HG02885 (cell line): Measurements from ENCODE around the gene KRTAP10-9.
"Not testable (repeated sequence)": the region's sequence is repeated elsewhere in the genome, so short reads cannot be mapped to it uniquely, and the experiment has no call there.

Experiments used
- ATAC-seq: cut with Tn5 transposase; IDR thresholded peaks from one replicate; pipeline ENCODE4 v1.9.1; 2021; ENCODE audit warnings: mild to moderate bottlenecking; ENCODE audit not compliant: unreplicated experiment, poor library complexity

The KRTAP10-9 gene

DNA sequence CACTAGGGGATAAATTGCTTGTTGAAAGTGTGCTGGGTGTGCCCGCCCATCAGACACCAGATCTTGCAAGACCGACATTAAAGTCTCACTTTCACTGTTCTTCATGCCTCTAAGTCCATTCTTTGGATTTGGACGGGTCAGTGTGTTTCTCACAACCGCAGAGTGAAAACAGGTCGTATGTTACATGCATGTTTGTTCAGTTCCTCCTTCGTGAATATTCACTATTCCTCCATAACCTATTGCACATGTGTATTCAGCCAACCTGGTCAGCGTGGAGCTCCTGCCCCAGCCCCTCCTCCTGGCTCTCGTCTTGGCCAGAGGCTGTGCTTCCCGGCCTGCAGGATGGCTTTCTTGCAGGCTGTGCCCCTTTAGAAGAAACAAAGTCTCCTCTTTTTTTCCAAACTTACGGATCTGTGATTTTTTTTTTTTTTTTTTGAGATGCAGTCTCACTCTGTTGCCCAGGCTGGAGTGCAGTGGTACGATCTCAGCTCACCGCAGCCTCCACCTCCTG, 32.4 kb upstream of the KRTAP10-9 start:
- no peak for ATAC-seq

DNA sequence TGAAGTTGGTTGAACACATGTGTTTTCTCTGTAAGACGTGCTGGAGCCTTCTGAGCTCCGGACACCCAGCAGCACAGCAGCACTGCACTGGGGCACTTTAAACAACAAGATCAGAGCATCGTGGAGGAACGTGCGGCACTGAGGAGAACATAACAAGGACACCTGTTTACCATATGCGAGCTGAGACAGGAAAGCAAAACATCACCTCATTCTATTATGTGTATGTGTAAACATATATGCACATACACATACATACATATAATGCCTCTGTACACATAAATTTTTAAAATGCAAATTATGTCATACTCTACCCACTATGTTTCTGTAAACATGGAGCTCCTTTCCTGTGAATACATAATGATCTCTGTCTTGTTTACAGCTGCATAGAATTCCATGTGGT, 31.4 kb upstream of the KRTAP10-9 start:
- ATAC-seq: no peak

DNA sequence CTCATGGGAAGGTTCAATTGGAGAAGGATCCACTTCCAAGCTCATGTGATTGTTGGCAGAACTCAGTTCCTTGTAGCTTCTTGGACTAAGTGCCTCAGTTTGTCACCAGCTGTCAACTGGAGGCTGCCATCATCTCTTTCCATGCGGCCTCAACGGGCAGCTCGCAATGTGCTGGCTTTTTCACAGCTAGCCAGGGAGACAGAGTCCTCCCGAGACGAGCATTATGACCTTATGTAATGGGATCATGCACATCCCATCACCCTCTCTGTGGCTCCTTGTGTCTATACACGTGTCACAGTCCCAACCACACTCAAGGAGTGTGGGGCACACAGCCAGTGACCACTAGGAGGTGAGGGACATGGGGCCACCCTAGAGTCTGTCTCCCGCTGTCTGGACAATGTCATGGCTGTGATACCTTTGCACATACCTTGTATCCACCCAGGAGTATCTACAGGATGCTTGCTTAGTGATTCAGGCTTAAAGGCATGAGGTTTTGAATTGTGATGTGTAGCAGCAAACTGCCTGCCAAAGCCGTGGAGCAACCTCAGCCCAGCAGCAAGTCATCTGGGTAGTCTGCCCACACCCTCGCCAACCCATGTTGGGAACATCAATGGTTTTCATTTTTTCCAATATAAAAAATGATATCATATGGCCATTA, 30.7 kb upstream of the KRTAP10-9 start:
- no peak for ATAC-seq

DNA sequence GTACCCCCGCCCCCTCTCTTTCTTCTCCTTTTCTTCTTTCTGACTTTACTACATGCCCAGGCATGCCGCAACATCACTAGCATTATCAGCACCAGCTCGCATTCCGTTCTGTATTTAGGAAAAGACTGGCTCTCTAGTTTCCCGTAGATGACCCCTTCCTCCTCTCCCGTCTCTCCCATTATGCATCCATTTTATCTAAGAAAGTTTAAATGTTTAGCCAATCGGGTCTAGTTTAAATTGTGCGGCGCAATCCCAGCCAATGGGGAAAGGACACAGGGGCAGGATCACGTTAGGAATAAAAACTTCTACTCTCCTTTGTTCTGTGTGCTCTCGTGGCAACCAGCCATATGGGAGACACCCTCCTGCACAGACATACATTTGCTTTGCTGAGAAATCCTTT, 28.8 kb upstream of the KRTAP10-9 start:
- ATAC-seq: no peak

DNA sequence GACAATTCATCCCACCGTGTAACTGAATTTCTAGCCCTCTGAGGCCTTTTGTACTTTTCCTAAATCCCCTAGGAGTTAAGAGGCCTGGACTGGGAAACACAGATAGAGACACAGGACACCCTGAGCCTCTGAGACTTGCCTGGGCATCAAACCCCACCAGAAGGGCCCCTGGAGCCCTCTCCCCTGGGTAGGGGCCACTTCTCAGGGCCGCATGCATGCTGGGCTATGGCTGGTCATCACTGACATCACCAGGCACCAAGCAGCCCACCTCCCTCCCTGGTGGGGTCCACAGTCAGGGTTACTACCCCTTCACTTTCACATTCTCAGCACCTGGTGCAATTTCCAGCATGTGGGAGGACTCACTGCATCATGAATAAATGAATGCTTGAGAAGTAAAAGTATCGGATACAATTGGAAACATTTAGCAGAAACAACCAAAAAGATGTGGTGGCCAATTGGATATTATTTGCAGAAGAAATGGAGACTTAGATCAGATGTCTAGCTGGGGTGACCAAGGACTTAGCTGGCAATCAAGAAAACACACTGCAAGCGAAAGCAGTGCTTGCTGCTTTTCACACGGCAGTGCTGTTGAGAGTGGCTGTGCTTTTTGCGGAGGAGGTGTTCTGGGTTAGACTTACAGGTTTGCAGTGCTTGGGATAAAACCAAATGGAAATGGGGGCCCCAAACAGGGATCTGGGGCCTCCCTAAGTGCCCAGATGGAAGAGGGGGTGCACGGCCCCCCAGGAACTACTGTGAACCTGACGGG, 27.4 kb upstream of the KRTAP10-9 start:
- no peak for ATAC-seq

DNA sequence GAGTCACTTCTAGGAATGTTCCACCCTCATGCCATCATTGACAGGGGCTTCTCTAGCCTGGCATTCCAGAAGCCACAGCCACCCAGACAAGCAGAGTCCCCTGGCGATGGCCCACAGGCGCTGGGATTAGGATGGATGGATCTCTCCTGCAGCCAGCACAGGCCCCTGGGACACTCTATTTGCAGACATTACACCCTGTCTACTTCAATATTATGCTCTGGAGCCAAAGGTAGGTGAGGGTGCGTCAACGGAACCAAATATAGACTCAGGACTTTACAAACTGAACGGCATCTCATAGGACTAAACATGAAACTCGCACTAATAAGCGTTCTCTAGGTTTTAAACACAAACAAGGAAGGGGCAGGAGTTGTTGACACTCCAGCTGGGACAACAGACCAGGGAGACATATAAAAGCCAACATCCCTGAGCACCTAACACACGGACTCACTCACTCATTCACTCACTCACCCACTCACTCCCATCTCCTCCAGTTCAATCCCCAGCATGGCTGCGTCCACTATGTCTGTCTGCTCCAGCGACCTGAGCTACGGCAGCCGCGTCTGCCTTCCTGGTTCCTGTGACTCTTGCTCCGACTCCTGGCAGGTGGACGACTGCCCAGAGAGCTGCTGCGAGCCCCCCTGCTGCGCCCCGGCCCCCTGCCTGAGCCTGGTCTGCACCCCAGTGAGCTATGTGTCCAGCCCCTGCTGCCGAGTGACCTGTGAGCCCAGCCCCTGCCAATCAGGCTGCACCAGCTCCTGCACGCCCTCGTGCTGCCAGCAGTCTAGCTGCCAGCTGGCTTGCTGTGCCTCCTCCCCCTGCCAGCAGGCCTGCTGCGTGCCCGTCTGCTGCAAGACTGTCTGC, 26.5 kb upstream of the KRTAP10-9 start, which contains the start of gene KRTAP10-7:
Gene KRTAP10-7, plus strand, starts transcription at position 480 of the 861 bp plus-strand sequence. Its CDS starts 25 bp downstream, at position 505.
- ATAC-seq: not testable (repeated sequence)

DNA sequence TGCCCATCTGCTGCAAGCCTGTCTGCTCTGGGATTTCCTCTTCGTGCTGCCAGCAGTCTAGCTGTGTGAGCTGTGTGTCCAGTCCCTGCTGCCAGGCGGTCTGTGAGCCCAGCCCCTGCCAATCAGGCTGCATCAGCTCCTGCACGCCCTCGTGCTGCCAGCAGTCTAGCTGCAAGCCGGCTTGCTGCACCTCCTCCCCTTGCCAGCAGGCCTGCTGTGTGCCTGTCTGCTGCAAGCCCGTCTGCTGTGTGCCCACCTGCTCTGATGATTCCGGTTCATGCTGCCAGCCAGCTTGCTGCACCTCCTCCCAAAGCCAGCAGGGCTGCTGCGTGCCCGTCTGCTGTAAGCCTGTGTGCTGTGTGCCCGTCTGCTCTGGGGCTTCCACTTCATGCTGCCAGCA, 25.8 kb upstream of the KRTAP10-9 start:
- ATAC-seq: not testable (repeated sequence)

DNA sequence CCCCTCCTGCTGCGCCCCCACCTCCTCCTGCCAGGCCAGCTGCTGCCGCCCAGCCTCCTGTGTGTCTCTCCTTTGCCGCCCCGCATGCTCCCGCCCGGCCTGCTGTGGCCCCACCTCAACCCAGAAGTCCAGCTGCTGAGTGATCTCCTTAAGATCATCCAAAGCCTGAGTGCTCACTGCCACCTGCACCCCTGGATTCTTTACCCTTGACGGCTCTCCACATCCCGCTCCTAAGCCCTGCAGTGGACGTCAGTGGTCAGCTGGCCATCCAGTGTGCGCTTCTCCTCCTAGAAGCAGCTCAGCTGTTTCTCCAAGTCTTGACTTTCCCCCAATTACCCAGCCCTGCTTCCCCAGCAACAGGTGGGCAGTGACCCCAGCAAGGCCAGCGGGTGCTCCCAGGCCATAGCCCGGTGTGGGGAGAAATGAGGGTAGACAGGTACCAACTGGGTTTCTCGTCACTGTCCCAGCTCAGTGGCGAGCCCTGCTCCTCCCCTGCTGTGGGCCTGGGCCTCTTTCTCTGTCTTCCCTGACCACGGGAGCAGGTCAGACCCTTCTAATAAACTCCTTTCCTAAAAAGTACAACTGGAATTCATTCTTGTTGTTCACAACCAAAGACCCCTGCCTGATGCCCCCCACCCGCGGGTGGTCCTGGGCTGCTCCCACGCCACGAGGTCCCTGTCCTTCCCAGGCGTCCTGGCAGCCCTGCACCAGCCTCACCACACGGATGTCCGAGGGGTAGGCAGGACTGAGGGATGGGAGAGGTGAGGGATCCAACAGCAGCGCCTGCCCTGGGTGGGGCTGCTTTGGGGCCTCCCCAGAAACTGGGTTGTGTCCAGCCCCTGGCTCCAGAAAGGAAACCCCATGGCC, 25.1 kb upstream of the KRTAP10-9 start:
- ATAC-seq: no peak

DNA sequence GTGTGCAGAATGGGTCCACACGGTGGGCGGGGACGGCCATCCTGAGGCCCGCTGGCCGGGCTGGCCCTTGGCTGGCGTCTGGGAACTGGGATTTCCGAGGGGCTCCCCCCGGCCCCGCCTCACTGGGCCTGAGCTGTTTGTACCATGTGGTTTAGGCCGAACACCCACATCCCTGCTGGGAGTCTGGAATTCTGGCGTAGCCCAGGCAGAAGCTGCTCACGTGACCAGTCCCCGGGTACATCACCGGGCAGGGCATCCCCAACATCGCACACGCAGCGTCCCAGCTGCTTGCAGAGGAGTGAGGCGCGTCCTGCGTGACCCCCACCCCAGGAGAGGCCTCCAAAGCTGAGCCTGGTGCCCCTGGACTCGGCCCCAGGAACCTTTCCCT, 24.4 kb upstream of the KRTAP10-9 start:
- ATAC-seq: no peak

DNA sequence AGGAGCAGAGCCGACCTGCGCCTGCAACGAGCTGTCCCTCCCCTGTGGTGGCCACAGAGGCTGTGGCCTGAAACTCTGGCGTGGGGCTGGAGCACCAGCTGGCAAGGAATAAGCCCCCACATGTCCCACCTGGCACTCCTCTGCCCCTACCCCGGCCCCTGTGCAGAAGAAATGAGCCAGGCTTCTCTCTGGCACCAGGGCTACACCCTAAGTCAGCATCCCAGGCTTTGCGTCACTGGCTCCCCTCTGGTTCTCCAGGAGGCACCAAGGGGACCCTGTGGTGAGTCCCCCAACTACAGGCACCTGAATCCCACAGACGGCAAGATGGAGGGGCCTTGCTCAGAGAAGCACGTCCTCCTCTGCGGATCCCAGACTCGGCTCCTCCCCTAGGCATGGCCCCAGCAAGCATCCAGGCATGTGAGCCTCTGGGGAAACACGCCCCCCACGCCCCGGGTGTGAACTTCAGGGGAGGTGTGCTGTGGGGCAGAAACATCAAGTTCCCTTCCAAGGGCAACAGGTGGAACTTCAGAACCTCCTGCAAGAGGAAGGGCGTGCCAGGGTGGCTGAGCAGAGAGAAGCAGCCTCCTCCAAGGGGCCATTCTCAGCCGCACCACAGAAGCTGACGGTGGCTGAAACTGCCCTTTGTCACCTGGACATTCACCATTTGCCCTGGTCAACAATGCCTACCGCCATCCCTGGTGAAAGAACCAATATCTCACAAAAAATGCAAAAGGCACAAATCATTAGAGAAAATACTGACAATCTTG, 23.6 kb upstream of the KRTAP10-9 start:
- ATAC-seq: no peak

DNA sequence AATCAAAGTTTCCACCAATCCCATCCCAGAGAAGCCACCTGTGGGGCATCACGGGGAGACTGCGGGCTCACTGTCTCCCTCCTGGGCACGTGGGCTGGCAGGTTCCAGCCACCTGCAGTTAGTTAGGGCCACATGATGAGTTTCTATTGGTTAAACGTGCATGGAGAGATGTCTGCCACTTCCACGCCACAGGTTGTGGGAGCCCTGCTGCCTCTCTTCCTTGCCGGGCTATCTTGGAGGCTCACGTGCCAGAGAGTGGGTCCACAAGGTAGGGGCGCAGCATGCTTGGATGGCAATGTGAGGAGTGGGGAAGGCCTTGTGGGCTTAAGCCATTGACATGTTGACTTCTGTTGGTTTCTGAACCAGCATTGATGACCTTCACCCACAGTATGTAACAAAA, 23.0 kb upstream of the KRTAP10-9 start:
- no peak for ATAC-seq

DNA sequence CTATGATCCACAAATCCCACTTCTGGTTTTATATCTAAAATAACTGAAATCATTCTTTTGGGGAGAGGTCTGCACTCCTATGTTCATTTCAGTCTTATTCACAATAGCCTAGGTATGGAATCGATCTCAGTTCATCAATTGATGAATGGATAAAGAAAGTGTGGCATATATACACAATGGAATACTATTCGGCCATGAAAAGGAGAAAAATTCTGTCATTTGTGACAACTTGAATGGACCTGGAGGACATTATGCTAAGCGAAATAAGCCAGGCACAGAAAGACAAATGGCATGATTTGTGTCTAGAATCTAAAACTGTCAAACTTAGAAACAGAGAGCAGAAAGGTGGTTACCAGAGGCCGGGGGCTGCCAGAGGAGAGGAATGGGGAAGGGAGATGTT, 20.4 kb upstream of the KRTAP10-9 start:
- ATAC-seq: no peak

DNA sequence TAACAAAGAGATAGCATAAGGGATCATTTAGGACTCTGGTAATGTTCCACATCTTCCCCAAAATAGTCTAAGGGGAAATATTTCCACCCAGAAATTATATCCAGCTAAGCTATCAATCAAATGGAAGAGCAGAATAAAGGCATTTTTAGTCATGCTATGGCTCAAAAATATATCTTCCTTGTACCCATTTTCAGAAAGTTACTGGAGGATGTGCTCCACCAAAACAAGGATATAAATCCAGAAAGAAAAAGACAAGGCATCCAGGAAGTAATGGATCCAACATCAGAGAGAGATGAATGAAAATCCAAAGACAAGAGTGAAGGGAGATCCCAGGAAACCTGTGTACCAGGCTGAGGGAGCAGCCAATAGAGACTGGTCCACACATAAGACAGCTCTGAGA, 17.7 kb upstream of the KRTAP10-9 start:
- no peak for ATAC-seq

DNA sequence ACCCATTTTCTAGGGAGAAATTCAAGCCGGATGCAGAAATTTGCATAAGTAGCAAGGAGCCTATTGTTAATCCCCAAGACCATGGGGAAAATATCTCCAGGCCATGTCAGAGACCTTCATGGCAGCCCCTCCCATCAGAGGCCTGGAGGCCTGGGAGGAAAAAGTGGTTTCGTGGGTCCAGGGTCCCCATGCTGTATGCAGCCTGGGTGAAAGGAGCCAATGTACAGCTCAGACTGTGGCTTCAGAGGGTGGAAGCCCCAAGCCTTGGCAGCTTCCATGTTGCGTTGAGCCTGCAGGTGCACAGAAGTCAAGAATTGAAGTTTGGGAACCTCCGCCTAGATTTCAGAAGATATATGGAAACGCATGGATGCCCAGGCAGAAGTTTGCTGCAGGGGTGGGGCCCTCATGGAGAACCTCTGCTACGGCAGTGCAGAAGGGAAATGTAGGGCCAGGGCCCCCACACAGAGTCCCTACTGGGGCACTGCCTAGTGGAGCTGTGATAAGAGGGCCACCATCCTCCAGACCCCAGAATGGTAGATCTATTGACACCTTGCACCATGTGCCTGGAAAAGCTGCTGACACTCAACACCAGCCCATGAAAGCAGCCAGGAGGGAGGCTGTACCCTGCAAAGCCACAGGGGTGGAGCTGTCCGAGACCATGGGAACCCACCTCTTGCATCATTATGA, 16.6 kb upstream of the KRTAP10-9 start:
- ATAC-seq: not testable (repeated sequence)

DNA sequence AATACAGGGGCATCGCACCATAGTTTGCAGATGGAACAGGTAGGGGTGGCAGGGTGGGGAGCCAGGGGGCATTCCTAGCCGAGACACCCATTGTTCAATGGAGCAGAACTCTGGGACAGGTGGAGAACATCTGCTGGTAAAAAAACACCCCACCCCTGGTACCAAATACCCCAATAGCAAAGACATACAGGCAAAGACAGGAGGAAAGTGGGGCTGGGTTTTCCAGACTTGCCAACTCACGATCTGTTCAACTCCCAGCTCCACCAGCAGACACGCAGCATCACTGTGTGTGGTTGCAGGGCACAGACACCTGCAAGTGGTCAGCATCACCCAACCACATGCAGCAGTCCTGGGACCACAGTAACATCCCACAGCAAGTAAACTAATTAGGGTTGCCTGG, 15.3 kb upstream of the KRTAP10-9 start:
- ATAC-seq: no peak

DNA sequence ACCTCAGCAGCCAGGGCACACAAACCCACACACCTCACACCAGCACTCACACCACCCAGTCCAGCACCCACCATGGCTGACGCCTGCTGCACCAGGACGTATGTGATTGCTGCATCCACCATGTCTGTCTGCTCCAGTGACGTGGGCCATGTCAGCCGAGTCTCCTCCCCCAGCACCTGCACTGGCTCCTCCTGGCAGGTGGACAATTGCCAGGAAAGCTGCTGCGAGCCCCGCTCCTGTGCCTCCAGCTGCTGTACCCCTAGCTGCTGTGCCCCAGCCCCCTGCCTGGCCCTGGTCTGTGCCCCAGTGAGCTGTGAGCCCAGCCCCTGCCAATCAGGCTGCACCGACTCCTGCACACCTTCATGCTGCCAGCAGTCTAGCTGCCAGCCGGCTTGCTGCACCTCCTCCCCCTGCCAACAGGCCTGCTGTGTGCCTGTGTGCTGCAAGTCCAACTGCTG, 14.8 kb upstream of the KRTAP10-9 start, which contains the start of gene KRTAP10-8:
Gene KRTAP10-8, plus strand, starts transcription at position 51 of the 458 bp plus-strand sequence. Its CDS starts 22 bp downstream, at position 73.
- no peak for ATAC-seq

DNA sequence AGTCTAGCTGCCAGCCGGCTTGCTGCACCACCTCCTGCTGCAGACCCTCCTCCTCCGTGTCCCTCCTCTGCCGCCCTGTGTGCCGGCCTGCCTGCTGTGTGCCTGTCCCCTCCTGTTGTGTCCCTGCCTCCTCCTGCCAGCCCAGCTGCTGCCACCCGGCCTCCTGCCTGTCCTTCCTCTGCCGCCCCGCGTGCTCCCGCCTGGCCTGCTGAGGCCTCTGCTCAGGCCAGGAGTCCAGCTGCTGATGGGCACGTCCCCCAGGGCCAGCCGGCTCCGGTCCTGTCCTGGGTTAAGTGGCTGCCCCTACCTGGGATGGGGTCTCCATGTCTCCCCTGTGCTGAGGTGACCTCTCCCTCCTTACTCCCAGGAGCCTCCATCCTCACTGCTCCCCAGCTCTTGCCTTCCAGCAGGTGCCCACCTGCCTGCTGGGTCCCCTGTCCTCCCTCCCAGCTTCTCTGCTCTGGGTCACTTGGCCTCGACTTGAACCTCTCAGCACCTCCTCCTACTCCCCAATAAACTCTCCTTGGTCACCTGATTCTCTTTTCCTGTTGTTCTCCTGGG, 14.1 kb upstream of the KRTAP10-9 start:
- ATAC-seq: no peak
